22Rv1 (cell line): ENCODE results near the gene HYAL2.

Source experiments
- H3K27ac ChIP-seq: fragments of 450-650 bp; 2 replicates; pipeline ENCODE4 v1.5.1; 2017
- CTCF ChIP-seq: fragments of 450-650 bp; IDR thresholded peaks from 2 replicates; pipeline ENCODE4 v1.5.1; 2017; ENCODE audit warnings: mild to moderate bottlenecking
- ZFX ChIP-seq: fragments of 450-650 bp; IDR thresholded peaks from 2 replicates; pipeline ENCODE4 v1.6.1; 2017; ENCODE audit warnings: antibody characterized with exemption, borderline replicate concordance

Gene HYAL2

GRCh38 chr3:50304601-50305000, 17.9 kb downstream of the HYAL2 start:
- TF ChIP-seq CTCF (no peak), ZFX (no peak)
- H3K27ac ChIP-seq, result no peak overlapping the region

GRCh38 chr3:50303013-50303815, 19.3 kb downstream of the HYAL2 start, which contains the start of gene HYAL1:
TSS of gene HYAL1 (minus strand) at chr3:50303574. CDS start at chr3:50302956, 618 bp downstream.
- TF ChIP-seq ZFX (no peak), CTCF (no peak)
- H3K27ac ChIP-seq, result peak within 1 kb of the TSS; percentile 38; the same call in 1 of the 2 replicates

GRCh38 chr3:50302095-50303012, 20.2 kb downstream of the HYAL2 start:
- TF ChIP-seq ZFX, result no peak
- no peak for TF ChIP-seq CTCF
- peak overlapping the region; percentile 38; the same call in 1 of the 2 replicates for H3K27ac ChIP-seq

GRCh38 chr3:50300681-50301254, 21.8 kb downstream of the HYAL2 start:
- H3K27ac ChIP-seq, result peak overlapping the region; percentile 96
- TF ChIP-seq ZFX (no peak), CTCF (no peak)

GRCh38 chr3:50299929-50300680, 22.4 kb downstream of the HYAL2 start:
- TF ChIP-seq CTCF (no peak), ZFX (no peak)

GRCh38 chr3:50299638-50299928, 23.0 kb downstream of the HYAL2 start:
- H3K27ac ChIP-seq, result peak overlapping the region; percentile 96
- TF ChIP-seq ZFX (no peak), CTCF (no peak)

More at GRCh38 chr3:50299929-50300680, 22.4 kb downstream of the HYAL2 start:
- peak overlapping the region; percentile 96 for H3K27ac ChIP-seq
